CD4-positive, alpha-beta memory T cell (primary cell): ENCODE results near the gene RAB9A. TPM values are rescaled to one million over a fixed set of nuclear protein-coding genes. Genes with fewer than 3 reads are reported as not detected.
A peak's percentile ranks its signal among the peaks of the same experiment; 100 is the strongest.

Experiments
- CTCF ChIA-PET: fragments of 350-600 bp; sonication (Branson Sonifier 250); formaldehyde crosslinking; loops from one replicate; lab custom pipeline; 2021; ENCODE audit warnings: inconsistent platforms; ENCODE audit not compliant: partially characterized antibody; lab: Charles Lee
- POLR2A ChIA-PET: fragments of 350-600 bp; sonication (Branson Sonifier 250); formaldehyde crosslinking; loops from one replicate; lab custom pipeline; 2021; ENCODE audit not compliant: partially characterized antibody; lab: Charles Lee
- DNase-seq, 5 donors: peaks; one replicate each; pipeline versions ENCODE4 v3.0.0 to v3.0.0-alpha.2; 2020 to 2022; ENCODE audit warnings: mixed read lengths in 1 of 5
- H3K27ac ChIP-seq: one replicate; pipeline ENCODE4 v1.7.0; 2013; ENCODE audit warnings: low read depth, low read length
- H3K27me3 ChIP-seq: 2 replicates; pipeline ENCODE4 v1.7.0; 2013; ENCODE audit warnings: mild to moderate bottlenecking, low read length, moderate library complexity; ENCODE audit not compliant: insufficient read depth
- H3K36me3 ChIP-seq: 2 replicates; pipeline ENCODE4 v1.7.0; 2013; ENCODE audit warnings: mild to moderate bottlenecking, low read length, moderate library complexity; ENCODE audit not compliant: insufficient read depth
- H3K4me1 ChIP-seq: 2 replicates; pipeline ENCODE4 v1.7.0; 2013; ENCODE audit warnings: mild to moderate bottlenecking, low read length, moderate library complexity; ENCODE audit not compliant: insufficient read depth
- H3K4me3 ChIP-seq, 2 donors: one replicate each; pipeline ENCODE4 v1.7.0; 2013; ENCODE audit warnings: low read length in 2 of 2, mild to moderate bottlenecking in 1 of 2
- H3K9me3 ChIP-seq, 2 donors: one replicate each; pipeline ENCODE4 v1.7.0; 2013; ENCODE audit warnings: low read length in 2 of 2, control low read depth in 1 of 2; ENCODE audit not compliant: control insufficient read depth in 1 of 2
- H3K27ac Mint-ChIP-seq, 7 donors: one replicate each; pipeline ENCODE4 v1.8.0; 2020 to 2021; ENCODE audit warnings: mixed read lengths in 7 of 7, mild to moderate bottlenecking in 6 of 7, inconsistent platforms in 3 of 7, moderate library complexity in 3 of 7
- H3K27me3 Mint-ChIP-seq, 2 donors: one replicate each; pipeline ENCODE4 v1.8.0; 2020 to 2021; ENCODE audit warnings: mixed read lengths in 2 of 2
- H3K36me3 Mint-ChIP-seq, 2 donors: one replicate each; pipeline ENCODE4 v1.8.0; 2020 to 2021; ENCODE audit warnings: mixed read lengths in 2 of 2, inconsistent platforms in 1 of 2, mild to moderate bottlenecking in 1 of 2
- H3K4me1 Mint-ChIP-seq, 4 donors: one replicate each; pipeline ENCODE4 v1.8.0; 2020 to 2021; ENCODE audit warnings: mixed read lengths in 4 of 4, mild to moderate bottlenecking in 1 of 4
- H3K4me3 Mint-ChIP-seq, 8 donors: one replicate each; pipeline ENCODE4 v1.8.0; 2020 to 2021; ENCODE audit warnings: mixed read lengths in 8 of 8, mild to moderate bottlenecking in 7 of 8, moderate library complexity in 6 of 8, inconsistent platforms in 3 of 8
- H3K9me3 Mint-ChIP-seq, 8 donors: one replicate each; pipeline ENCODE4 v1.8.0; 2020 to 2021; ENCODE audit warnings: mixed read lengths in 8 of 8, mild to moderate bottlenecking in 5 of 8, inconsistent platforms in 3 of 8, moderate library complexity in 1 of 8
- intact Hi-C: fragments of 100-400 bp; cut with micrococcal nuclease; formaldehyde crosslinking; loops from one replicate; pipeline ENCODE4 v1.15.1; 2023
- polyA plus RNA-seq, 2 donors: library from polyadenylated mRNA; unstranded; fragments of 300-500 nt; fragmentation: Illumina TruSeq; gene quantifications; one replicate each; pipeline ENCODE4 v1.2.3, GENCODE V29; 2021
- total RNA-seq, 2 experiments: library from RNA; stranded (reverse); gene quantifications; one replicate each; pipeline ENCODE4 v1.2.3, GENCODE V29; 2021

Gene RAB9A
- total and polyA plus RNA-seq, 4 experiments from 2014 or later, result 19.9 to 33.4 (median 27.2) TPM

DNA sequence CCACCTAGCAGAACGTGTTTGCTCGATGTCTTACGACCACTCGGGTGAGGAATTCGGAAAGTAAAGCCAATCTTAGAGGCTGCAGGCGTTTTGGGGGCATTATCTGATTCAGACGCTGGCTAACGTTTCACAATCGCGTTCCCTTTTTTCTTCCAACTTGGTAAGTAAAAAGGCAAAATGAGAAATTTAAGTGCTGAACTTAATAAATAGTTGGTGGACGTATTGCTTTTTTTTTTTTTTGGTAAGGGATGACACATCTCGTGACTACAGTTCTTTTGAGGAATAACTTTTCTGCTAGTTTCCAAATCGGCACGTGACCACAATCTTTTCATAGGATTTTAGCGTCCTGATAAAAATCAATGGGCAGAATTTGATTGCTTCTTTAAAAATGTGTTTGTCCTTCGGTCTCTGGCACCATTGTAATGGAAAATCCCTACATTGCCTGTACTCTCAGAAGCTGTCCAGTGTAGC is 848 bp downstream of the RAB9A start:
- Mint-ChIP-seq H3K4me1 (peaks cover 32 to 82% (median 56%) of the 10 kb centered on the region in 4 donors), H3K4me3 (peak overlapping the region; percentile 89 to 96 (median 93)), H3K36me3 (peaks cover 0 to 14% of the 10 kb centered on the region in 2 donors), H3K27me3 (no peaks in the 10 kb centered on the region), H3K9me3 (no peaks in the 10 kb centered on the region), H3K27ac (peak overlapping the region; percentile 79 to 96 (median 94))
- CTCF ChIA-PET, result interaction anchor here (0.7 to 2.3 kb wide), 3 partner anchors 20 to 27 kb away, joined by 3 to 6 read pairs (median 5); no protein-coding TSS in a partner anchor
- Histone ChIP-seq H3K4me3 (peak overlapping the region; percentile 52), H3K4me1 (peaks cover 55% of the 10 kb centered on the region), H3K36me3 (no peaks in the 10 kb centered on the region), H3K27ac (peak overlapping the region; percentile 87), H3K27me3 (no peaks in the 10 kb centered on the region), H3K9me3 (no peaks in the 10 kb centered on the region)
- intact Hi-C loops, result loop anchor here (1.0 to 2.0 kb wide), 3 partner anchors 31 to 45 kb away; partner anchors contain the start of genes OFD1, TCEANC and TRAPPC2
- no peak for DNase-seq
- POLR2A ChIA-PET, result interaction anchor here (1.3 to 2.9 kb wide), 6 partner anchors 26 to 62 kb away, joined by 3 to 42 read pairs (median 14); partner anchors contain the start of genes OFD1, TCEANC and TRAPPC2

DNA sequence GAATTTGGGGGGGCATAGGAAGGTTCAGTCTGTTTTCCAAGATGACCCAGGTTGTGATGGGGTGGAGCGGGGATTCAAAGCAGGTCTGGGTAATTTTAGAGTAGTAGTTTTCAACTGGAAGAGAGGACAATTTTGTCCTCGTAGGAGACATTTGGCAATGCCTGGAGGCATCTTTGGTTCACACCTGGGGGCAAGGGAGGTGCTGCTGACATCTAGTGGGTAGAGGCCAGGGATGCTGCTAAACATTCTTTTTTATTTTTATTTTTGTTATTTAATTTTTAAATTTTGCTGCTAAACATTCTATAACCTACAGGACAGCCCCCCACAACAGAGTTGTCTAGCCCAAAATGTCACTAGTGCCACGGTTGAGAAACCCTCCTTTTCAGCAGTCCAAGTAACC is 1.9 kb downstream of the RAB9A start:
- no peaks in the 10 kb centered on the region for H3K9me3 ChIP-seq
- Mint-ChIP-seq H3K36me3 (peaks cover 0 to 21% of the 10 kb centered on the region in 2 donors), H3K27ac (peak overlapping the region; percentile 79 to 96 (median 93)), H3K9me3 (no peaks in the 10 kb centered on the region), H3K4me3 (peak overlapping the region; percentile 67 to 96 (median 93)), H3K4me1 (peaks cover 41 to 82% (median 59%) of the 10 kb centered on the region in 4 donors), H3K27me3 (no peaks in the 10 kb centered on the region)
- H3K36me3 ChIP-seq, result no peaks in the 10 kb centered on the region
- POLR2A ChIA-PET, result interaction anchor here (1.6 kb wide), 1 partner anchor 44 kb away, joined by 7 read pairs; the partner anchor contains the start of genes OFD1 and TRAPPC2
- H3K27ac ChIP-seq, result peak overlapping the region; percentile 87
- DNase-seq, result peak in 2 of 5 donors; percentile 18 to 23
- intact Hi-C loops, result loop anchor here (2.0 kb wide), 1 partner anchor 32 kb away; no protein-coding TSS in a partner anchor
- peaks cover 65% of the 10 kb centered on the region for H3K4me1 ChIP-seq
- H3K4me3 ChIP-seq, result peak overlapping the region in 1 of 2 donors; percentile 52
- H3K27me3 ChIP-seq, result no peaks in the 10 kb centered on the region
- CTCF ChIA-PET, result interaction anchor here (1.3 to 2.3 kb wide), 2 partner anchors 28 to 44 kb away, joined by 6 read pairs; partner anchors contain the start of genes OFD1 and TRAPPC2

DNA sequence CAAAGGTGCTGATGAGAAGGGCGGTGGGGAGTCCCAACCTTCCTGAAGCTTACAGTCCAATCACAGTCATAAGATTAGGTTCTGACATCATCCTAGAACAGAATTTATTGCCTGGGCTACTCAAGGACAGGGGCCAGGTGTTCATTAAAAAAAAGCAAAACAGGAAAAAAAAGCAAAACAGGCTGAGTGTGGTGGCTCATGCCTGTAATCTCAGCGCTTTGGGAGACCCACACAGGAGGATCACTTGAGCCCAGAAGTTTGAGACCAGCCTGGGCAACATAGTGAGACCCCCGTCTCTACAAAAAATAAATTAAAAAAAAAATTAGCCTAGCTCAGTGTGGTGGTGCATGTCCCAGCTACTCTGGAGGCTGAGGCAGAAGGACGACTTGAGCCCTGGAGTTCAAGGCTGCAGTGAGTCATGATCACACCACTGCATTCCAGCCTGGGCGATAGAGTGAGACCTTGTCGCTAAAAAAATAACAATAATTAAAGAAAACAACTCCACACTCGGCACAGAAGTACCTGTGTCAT is 3.0 kb downstream of the RAB9A start:
- Histone ChIP-seq H3K27ac (no peak overlapping the region), H3K4me3 (no peak overlapping the region), H3K4me1 (peaks cover 67% of the 10 kb centered on the region), H3K36me3 (no peaks in the 10 kb centered on the region), H3K9me3 (no peaks in the 10 kb centered on the region), H3K27me3 (no peaks in the 10 kb centered on the region)
- Mint-ChIP-seq H3K27ac (peak overlapping the region in 6 of 7 donors; percentile 52 to 94 (median 78)), H3K4me1 (peaks cover 45 to 89% (median 64%) of the 10 kb centered on the region in 4 donors), H3K9me3 (no peaks in the 10 kb centered on the region), H3K36me3 (peaks cover 0 to 23% of the 10 kb centered on the region in 2 donors), H3K27me3 (no peaks in the 10 kb centered on the region), H3K4me3 (peak overlapping the region in 5 of 8 donors; percentile 26 to 57 (median 54))
- intact Hi-C loops, result loop anchor here (2.0 kb wide), 1 partner anchor 33 kb away; no protein-coding TSS in a partner anchor
- DNase-seq, result no peak
- ChIA-PET CTCF (interaction anchor here (0.9 to 2.3 kb wide), 2 partner anchors 25 to 29 kb away, joined by 3 to 6 read pairs; no protein-coding TSS in a partner anchor), POLR2A (interaction anchor here (1.6 to 1.7 kb wide), 2 partner anchors 42 to 43 kb away, joined by 6 to 7 read pairs; partner anchors contain the start of genes OFD1 and TRAPPC2)

DNA sequence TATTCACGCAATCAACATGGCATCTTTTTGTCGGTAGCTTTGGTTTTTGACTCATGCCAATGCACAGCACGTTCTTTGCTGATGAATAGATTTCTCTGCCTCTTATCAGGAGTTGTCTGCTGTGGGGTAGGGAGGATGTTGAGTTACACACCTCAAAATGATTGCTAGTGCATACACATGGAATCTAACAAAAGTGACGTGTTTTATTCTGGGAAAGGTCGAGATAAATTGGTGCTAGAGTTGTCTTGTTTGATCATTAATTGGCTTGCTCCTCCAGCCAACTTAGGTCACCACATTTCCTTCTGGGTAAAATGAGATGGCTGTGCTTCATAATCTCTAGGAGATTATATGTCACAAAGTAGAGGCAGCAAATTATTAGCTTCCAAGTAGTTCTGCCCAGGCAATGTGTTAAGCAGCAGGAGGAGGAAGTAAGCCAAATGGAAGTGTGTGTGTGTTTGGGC is 3.9 kb downstream of the RAB9A start:
- intact Hi-C loops, result no loop called here
- Histone ChIP-seq H3K36me3 (no peaks in the 10 kb centered on the region), H3K9me3 (no peaks in the 10 kb centered on the region), H3K27me3 (no peaks in the 10 kb centered on the region), H3K27ac (no peak overlapping the region), H3K4me3 (no peak overlapping the region), H3K4me1 (peaks cover 71% of the 10 kb centered on the region)
- no peak for DNase-seq
- Mint-ChIP-seq H3K9me3 (no peaks in the 10 kb centered on the region), H3K27ac (peak overlapping the region in 6 of 7 donors; percentile 1 to 94 (median 49)), H3K4me1 (peaks cover 49 to 90% (median 68%) of the 10 kb centered on the region in 4 donors), H3K27me3 (no peaks in the 10 kb centered on the region), H3K4me3 (peak overlapping the region in 7 of 8 donors; percentile 2 to 57 (median 18)), H3K36me3 (peaks cover 0 to 23% of the 10 kb centered on the region in 2 donors)
- CTCF ChIA-PET, result interaction anchor here (1.0 kb wide), 1 partner anchor 56 kb away, joined by 3 read pairs; no protein-coding TSS in a partner anchor
- POLR2A ChIA-PET, result interaction anchor here (1.7 kb wide), 1 partner anchor 42 kb away, joined by 6 read pairs; the partner anchor contains the start of genes OFD1 and TRAPPC2

DNA sequence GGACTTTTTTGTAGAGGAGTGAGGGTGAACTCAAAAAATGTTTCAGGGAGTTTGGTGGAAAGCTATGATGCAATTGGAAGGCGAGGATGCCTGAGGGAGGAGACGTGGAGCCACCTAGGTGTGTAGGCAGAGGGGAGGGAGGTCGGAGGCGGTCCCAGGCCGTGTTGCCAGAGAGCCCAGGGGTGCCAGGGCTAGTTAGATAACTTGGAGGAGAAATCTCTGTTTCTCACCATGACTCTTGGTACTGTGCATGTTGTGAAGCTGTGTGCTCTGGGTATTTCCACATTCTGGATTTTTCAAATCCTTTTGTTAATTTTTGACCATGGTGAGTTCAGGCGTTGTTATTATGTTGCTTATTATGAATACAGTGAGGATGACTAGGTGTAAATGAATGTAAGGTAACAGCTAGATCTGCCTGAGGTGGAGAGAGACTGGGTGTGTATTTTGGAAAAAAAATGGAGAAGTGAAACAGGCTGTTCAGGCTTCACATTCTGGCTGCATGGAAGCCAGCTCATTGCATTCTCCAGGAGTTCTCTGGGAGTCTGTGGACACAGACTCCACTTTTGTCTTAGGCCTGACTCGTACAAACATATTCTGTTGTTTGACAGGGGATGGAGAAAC is 4.5 kb downstream of the RAB9A start:
- intact Hi-C loops, result no loop called here
- CTCF ChIA-PET, result interaction anchor here (1.0 to 1.3 kb wide), 2 partner anchors 31 to 56 kb away, joined by 3 read pairs; no protein-coding TSS in a partner anchor
- Histone ChIP-seq H3K9me3 (no peaks in the 10 kb centered on the region), H3K27me3 (no peaks in the 10 kb centered on the region), H3K36me3 (no peaks in the 10 kb centered on the region), H3K27ac (no peak overlapping the region), H3K4me3 (no peak overlapping the region), H3K4me1 (peaks cover 71% of the 10 kb centered on the region)
- Mint-ChIP-seq H3K4me3 (peak overlapping the region in 5 of 8 donors; percentile 0 to 57 (median 52)), H3K27ac (peak overlapping the region; percentile 10 to 94 (median 50)), H3K27me3 (no peaks in the 10 kb centered on the region), H3K9me3 (no peaks in the 10 kb centered on the region), H3K4me1 (peaks cover 46 to 84% (median 63%) of the 10 kb centered on the region in 4 donors), H3K36me3 (peaks cover 0 to 22% of the 10 kb centered on the region in 2 donors)
- DNase-seq, result no peak
- POLR2A ChIA-PET, result interaction anchor here (1.1 to 1.7 kb wide), 2 partner anchors 31 to 41 kb away, joined by 3 to 6 read pairs; partner anchors contain the start of genes OFD1 and TRAPPC2

DNA sequence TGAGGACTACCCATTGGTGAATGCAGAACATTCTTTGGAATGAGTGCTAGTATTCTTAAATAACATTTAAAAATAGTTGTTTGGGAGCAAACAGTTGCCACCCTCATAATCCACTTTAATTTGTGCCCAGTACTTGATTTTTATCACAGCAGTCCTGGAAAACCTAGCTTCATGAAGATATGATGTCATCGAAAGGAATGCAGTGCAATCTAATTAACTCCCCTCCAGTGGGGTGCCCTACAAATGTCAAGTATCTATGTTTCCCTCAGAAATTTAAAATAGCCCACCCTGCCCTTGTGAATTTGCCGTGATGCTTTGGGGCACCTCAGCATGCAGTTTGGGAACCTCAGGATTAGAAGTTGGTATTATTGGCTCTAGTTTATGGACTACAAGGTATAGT is 5.4 kb downstream of the RAB9A start:
- H3K27me3 Mint-ChIP-seq, result no peaks in the 10 kb centered on the region
- H3K27ac Mint-ChIP-seq, result peak overlapping the region in 1 of 7 donors; percentile 11
- ChIA-PET CTCF (interaction anchor here (1.3 kb wide), 1 partner anchor 32 kb away, joined by 3 read pairs; no protein-coding TSS in a partner anchor), POLR2A (interaction anchor here (0.7 to 1.1 kb wide), 2 partner anchors 32 to 40 kb away, joined by 3 read pairs; partner anchors contain the start of genes OFD1 and TRAPPC2)
- no peak overlapping the region for H3K27ac ChIP-seq
- H3K9me3 ChIP-seq, result no peaks in the 10 kb centered on the region
- H3K9me3 Mint-ChIP-seq, result no peaks in the 10 kb centered on the region
- H3K36me3 Mint-ChIP-seq, result peaks cover 0 to 21% of the 10 kb centered on the region in 2 donors
- H3K4me3 ChIP-seq, result no peak overlapping the region
- DNase-seq, result no peak
- intact Hi-C loops, result no loop called here
- peak overlapping the region in 2 of 8 donors; percentile 0 to 11 for H3K4me3 Mint-ChIP-seq
- H3K4me1 ChIP-seq, result peaks cover 80% of the 10 kb centered on the region
- H3K4me1 Mint-ChIP-seq, result peaks cover 45 to 84% (median 65%) of the 10 kb centered on the region in 4 donors
- no peaks in the 10 kb centered on the region for H3K36me3 ChIP-seq
- no peaks in the 10 kb centered on the region for H3K27me3 ChIP-seq
